Fibroblast of pulmonary artery (primary cell): Measurements from ENCODE around the gene WNT7B.

Experiments
- DNase-seq: peaks from one replicate; pipeline ENCODE4 v3.0.0-alpha.2; 2010; ENCODE audit warnings: low read depth
- H3K4me3 ChIP-seq: replicated peaks from 2 replicates; pipeline ENCODE4 v1.5.1; 2011; ENCODE audit warnings: low read depth, mild to moderate bottlenecking, control low read depth, low read length, moderate library complexity
- CTCF ChIP-seq: IDR thresholded peaks from 2 replicates; pipeline ENCODE4 v1.5.1; 2011; ENCODE audit warnings: mild to moderate bottlenecking, control low read depth, low read length, inconsistent platforms; ENCODE audit errors: missing control alignments

Gene WNT7B

GRCh38 chr22:45883811-45884170 is 93.2 kb downstream of the WNT7B start:
- TF ChIP-seq CTCF, result no peak
- no peak overlapping the region for H3K4me3 ChIP-seq
- no peak for DNase-seq

DNA sequence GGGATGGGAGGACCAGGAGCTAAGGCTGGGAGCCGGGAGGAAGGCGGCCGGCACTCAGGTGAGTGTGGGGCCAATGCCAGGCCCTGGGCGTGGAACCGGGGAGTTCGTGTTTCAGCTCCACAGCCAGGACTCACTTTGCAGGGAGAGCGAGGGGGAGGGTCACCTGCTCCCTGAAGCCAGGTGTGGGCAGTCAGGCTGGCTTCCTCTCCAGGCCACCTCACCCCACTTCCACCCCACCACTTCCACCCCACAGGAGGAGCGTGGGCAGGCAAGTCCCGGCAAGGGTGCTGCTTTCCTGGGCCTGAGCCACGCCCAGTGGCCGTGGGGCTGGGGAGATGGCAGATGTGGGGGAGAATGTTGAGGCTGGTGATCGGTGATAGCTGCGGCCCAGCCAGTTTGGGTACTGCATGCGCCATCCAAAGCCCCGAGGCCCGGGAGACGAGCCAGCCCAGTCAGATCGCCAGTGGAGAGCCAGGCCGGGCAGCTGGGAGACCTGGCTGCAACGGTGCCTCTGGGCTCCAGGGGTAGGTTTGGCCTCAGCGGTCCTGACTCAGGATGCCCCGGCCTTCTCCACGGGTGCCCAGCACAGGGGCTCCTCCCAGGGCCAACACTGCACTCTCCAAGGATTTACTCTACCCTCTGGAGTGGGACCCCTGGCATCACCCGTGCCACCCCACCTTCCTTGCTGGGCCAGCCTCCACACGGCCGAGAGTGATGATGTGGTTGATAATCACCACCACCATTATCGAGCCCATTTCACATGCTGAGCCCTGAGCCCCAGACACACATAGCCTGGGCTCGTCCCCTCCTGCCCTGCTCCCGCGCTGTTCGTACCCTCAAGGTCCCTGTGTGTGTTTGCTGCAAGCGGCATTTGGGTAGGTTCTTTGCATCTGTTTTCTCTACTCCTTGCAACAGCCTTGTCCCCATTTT is 93.8 kb downstream of the WNT7B start:
- no peak for DNase-seq
- no peak for TF ChIP-seq CTCF
- no peak overlapping the region for H3K4me3 ChIP-seq

DNA sequence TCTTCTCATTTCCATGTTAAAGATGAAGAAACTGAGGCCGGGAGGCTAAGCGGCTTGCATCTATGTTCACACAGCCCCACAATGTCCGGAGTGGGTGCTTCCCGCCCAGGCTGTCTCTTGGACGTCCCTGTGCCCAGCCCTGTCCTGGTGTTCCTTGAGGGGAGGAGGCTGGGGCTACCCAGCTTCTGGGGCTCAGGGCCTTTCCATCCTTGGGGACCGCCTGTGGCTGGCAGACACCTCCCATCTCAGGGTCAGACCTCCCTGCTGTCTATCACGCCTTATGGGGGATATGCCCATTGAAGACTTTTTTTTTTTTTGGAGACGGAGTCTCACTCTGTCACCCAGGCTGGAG is 95.5 kb downstream of the WNT7B start:
- no peak overlapping the region for H3K4me3 ChIP-seq
- TF ChIP-seq CTCF, result no peak
- no peak for DNase-seq

DNA sequence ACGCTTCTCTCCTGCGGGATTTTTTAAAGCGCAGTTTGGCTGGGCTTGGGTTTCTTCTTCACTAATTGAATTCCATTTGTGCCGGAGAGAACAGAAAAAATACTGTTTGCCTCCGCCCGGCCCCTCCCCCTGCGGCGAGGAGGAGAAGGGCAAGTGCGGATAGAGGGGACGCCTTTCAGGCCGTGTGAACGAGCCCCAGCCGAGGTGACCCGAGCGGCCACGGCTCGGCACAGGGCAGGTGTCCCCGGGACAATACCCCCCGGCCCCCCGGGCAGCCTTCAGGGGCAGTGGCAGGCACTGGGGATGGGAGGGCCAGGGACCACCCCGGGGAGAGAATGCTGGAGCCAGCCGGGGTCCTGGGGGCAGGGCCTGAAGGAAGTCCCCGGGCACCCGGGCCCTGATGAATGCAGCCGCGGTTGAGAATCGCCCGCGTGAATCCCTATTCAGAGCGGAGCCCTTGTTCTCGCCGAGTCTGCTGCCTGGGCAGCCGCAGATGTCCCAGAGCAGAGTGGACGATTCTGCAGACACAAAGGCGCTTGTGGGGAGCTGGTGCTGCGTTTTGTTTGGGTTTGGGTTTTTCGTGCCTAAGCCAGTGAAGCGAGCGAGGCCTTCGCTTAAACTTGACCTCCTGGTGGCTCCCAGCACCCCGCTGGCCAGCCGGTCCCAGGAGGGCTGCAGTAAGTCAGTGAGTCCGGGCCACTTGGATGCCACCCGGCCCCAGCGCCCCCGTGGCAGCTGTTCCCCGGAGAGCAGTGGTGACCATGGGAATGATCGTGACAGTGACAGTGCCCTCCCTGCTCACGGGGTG is 96.0 kb downstream of the WNT7B start:
- DNase-seq, result no peak
- TF ChIP-seq CTCF, result no peak
- H3K4me3 ChIP-seq, result no peak overlapping the region

GRCh38 chr22:45880091-45880715 is 96.8 kb downstream of the WNT7B start:
- no peak overlapping the region for H3K4me3 ChIP-seq
- DNase-seq, result no peak
- no peak for TF ChIP-seq CTCF

DNA sequence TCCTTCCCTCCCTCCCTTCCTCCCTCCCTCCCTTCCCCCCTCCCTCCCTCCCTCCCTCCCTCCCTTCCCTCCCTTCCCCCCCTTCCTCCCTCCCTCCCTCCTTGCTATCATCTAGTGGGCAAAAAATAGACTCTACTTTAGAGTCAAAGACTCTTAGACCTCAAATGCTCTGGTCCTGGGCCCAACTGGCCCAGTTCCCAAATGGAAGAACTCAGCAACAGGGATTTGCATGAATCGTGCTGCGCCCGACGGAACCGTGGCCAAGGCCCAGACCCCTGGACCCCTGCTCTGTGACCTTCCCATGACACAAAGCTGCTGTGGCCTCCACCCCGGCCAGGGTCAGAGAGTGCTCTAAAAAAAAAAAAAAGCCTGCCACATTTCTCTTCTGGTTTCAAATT is 97.4 kb downstream of the WNT7B start:
- no peak for DNase-seq
- no peak for TF ChIP-seq CTCF
- H3K4me3 ChIP-seq, result no peak overlapping the region
